OCI-M2 (cell line): Measurements from ENCODE around the gene FAM168A.

Source experiments
- DNase-seq: peaks from one replicate; lab custom pipeline; 2025; ENCODE audit not compliant: unreplicated experiment; lab: John Stamatoyannopoulos, UW

Gene FAM168A

DNA sequence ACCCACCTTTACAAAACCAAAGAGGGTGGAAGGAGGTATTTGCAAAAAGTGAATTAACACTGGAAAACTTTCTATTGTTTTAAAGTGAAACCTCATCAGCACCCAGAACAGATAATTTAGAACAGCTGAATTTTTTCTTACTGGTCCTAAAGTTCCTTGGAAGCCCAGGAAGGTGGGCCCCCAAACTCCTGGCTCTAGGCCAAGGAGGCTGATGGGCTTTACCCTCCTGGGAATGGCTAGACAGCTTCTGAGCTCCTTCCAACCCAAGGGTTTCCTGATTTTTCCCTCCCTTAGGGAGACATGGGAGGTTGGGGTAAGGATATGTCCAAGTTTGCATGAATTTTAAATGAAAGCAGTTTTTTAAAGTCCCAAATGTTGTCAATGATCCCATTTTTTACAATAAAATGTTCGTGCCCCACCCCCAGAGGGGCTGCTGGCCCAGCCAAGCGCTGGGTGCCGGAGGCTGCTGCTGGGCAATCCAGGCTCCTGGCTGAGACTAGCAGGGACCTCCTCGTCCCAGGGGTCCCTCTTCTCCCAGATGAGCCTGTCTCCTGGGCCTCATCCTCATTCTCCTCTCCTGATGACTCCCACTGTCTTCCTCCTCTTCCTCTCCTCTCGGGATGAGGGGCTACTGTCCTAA is 193.3 kb downstream of the FAM168A start:
- DNase-seq: no peak

DNA sequence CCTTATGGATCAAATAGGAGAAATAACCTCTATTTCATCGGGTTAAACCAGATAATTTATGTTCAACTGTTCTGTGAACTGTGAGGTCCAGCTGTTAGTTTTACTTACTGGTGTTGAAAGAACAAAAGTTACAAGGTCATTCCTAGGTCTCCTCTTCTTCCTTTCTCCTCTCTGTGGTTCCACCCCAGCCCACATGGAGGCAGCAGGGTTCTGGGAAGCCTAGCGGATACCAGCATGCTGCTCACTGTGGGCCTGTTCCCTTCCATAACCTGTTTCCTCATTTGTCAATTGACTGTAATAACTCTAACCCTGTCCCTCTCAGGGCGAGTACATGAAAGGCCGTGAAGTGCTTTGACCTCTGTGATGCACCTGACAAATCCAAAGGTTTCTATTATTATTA is 193.9 kb downstream of the FAM168A start:
- DNase-seq: no peak

DNA sequence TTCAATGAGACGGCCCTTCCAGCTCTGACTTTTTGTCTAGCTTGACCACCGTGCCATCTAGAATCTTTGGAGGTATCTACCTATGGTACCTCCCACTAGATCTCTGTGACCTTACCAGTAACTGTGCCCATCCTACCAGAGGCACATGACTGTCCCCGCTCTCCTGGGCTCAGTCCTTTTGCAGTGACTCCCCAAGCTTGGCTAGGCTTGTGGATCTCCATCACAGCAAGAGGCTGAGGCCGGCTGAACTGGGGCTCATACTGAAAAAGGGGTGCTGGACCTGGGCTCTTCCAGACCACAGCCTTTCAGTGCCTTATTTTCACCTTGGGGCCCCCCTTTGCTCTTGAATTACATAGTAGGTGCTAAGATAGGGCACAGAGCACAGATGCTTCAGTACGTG is 194.4 kb downstream of the FAM168A start:
- DNase-seq: no peak

DNA sequence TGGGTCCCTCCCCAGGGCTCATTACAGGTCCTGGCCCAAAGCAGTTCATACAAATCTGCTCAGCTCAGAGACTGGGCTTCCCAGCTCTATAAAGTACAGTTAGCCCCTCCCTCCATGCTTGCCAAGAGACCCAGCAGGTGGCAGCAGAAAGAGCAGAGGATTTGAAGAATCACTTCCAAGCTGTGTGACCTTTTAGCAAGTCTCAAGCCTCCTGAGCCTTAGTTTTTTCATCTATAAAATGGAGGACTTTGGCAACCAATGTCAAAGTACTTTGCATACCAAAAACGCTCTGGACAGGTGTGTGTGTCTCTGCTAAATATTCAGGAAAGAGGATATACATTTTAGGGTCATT is 195.1 kb downstream of the FAM168A start:
- DNase-seq: no peak

DNA sequence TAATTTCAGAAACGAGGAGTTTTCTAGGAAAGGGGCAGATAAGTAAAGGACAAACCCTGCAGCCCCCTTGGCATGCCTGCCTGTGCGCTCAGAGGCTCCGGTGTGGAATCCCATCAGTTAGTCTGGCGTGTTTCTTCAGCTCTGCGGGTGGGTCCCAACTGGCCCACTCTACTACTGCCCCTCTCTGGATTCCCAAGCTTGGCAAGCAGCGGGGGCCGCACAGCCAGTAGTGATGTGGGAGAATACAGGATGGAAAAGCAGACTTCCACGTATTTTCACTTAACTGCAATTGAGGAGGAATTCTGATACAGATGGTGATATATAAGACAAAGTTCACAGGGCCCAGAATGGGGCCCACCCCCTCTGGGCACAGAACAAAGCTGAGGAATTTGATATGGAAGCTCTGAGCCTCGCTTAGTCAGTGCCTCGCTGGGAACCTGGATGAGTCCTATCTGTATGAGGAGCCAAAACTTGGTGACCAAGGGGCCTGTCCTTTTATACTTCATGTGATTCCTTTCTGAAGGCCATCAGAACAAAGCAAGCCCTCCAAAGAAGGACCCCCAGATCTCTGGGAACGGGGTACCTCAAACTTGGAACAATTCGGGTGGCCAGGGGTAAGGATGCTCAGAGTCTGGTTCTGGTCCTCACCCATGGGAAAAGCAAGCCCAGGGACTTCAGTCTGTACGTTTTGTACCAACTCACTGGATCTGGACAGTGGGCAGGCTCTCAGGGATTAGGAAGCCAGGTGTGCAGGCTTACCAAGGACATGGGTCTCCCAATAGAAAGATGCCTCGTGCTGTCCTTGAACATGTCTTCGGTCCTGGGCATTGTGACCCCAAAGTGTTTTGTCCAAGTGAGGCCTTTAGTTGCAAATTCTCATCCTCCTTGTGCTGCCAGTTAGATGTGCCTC is 195.7 kb downstream of the FAM168A start:
- no peak for DNase-seq

DNA sequence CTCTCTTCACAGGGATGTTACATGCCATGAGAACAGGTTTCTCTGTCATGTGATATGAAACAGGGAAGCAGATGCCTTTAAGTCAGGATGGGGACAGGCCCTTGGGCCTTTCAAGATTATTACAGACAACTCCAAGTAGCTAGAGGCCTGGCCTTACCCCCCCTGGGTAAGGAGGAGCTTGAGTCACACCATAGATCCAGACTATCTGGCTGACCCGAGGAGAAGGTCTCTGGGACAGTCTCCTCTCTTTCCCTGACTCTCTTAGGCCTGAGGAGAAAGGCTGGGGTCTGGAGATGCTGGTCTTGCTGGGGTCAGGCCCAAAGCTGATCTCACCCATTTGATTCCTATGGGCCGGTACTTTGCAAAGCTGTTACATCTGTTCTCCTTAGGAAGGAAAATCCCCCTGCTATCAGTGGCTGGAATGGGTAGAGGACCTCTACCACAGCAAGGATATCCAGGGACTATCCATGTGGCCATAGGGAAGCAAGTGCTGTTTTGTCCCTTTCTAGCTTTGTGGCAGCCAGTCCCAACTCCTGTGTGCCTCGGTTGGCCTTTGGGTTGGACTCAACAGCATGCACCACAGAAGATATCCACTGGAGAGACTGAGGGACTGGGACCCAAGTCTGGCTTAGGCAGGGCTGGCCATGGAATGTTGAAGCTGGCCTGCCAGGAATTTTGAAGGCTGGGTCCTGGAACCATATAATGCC is 196.5 kb downstream of the FAM168A start:
- DNase-seq: no peak

DNA sequence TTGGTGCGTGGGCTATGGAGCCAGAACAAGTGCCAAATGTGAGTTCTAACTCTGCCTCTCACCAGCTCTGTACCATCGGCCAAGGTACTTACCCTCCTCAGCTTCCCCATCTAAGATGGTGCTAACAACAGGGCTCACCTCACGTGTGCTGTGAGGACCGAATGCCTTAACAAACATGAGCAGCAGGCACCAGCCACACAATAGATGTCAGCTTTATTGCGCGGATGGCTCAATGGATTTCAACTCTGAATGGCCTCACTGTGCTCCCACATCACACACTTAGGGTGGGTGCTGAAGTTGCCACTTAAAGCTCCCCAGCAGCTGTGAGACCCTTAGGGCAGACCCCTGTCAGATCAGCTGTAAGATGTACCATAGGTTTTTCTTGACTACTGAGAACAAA is 197.6 kb downstream of the FAM168A start:
- DNase-seq: no peak

DNA sequence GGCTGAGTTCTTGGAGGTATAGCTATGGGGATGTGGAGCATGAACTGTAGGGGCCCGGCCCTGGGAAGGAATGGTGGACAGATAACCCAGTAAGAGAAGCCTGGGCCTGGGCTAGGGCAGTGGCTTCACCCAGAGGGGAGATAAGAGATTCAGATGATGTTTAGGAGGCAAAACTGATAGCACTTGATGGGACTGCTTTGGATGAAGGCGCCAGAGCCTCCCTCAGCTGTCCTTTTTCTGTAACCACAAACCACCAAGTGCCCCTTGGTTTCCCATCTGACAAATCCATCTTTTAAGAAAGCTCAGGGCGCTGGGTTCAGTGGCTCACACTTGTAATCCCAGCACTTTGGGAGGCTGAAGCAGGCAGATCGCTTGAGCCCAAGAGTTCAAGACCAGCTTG is 198.3 kb downstream of the FAM168A start:
- DNase-seq: no peak

DNA sequence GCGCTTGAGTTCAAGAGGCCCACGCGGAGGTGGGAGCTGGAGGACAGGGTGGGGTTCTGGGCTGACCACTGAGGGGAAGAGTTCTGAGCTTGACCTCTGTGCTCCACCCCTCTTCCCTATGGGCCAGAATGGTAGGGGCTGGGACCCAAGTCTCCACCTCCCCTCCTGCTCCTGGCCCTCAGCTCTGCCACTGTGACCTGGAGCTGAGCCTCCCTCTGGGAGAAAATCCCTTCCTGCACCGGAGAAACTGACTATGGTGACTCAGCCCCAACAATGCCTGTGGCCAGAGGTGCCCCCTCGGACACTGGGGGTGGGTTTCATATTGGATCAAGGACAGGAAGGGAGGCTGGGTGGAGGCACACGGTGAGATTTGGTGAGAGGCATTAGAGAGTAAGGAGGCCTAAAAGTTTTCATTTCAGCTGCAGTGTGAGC is 198.7 kb downstream of the FAM168A start:
- no peak for DNase-seq

DNA sequence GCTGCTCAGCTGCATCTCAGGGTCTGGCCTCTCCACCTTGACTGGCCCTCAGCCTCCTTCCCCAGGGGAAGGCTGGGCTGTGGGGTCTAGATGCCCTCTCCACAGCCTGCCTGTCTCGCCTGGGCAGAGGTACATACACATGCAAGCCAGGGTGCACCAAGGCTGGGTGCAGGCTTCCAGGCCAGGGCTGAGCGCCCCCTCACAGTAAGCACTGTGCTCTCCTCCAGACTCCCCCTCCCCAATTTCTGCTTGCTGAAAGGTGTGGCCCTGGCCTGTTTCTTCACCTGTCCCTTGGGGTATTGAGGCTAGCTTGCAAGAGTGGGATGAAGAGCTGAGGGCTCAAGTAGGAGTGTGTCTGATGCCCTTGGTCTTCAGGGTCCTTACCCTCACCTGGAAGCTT is 199.2 kb downstream of the FAM168A start:
- no peak for DNase-seq

DNA sequence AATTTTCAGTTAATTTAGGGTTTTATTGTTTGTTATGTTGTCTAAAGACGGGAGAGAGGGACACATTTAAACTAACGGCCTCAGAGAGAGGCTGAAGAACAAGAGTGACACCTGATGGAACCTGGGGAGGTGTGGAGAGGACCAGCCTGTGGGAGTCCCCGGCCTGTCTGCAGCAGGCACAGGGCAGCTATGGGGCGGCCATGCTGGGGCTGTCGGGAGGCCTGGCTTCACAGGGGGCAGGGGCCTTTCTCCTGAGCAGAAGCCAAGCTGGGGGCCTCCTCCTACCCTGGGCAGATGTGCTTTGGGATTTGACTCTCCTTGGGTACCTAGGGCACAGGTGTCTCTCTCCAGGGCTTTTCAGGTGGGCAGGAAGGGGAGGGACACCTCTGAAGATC is 199.8 kb downstream of the FAM168A start:
- DNase-seq: no peak

DNA sequence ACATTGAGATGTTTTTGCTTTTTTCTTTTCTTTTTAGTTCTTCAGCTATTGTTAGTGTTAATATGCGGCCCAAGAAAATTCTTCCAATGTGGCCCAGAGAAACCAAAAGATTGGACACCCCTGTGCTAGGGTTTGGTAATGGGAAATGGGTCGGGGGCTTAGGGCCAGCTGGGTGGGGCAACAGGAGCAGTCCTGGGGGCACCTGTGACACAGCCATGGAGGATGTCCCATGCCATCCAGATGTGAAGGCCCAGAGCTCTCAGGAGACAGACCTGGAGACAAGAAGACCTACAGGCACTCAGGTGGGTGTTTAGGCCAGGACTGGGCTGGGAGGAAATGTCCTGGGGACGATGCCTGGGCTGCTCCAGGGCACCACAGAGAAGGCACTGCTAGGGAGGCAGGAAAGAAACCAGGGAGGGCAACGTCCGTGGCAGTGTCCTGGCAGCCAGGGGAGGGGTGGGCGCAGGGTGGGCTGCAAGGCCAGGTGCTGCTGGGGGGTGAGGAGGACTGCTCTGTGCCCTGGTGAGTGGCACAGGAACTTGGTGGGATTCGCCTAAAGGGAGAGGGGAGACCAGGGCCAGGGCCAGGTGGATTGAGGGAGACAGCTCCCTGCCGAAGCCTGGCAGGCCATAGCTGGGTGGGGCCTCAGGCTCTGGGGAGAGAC is 200.3 kb downstream of the FAM168A start:
- DNase-seq: no peak

DNA sequence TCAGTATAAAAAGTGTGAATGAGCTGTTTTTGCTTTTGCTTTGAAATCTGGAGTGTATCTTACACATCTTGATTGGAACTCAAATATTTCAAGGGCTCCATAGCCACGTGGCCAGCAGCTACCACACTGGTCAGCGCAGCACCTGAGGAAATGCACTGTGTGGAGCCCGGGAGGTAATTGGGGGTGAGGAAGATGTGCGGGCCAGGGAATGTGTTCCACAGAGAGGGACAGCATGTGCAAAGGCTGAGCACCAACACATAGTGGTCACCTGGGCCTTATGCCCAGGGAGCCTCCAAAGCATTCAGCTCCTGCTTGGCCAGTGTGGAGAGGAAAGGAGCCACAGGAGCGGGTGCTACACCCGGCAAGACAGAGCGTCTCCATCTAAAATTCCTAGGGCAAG is 200.9 kb downstream of the FAM168A start:
- no peak for DNase-seq

DNA sequence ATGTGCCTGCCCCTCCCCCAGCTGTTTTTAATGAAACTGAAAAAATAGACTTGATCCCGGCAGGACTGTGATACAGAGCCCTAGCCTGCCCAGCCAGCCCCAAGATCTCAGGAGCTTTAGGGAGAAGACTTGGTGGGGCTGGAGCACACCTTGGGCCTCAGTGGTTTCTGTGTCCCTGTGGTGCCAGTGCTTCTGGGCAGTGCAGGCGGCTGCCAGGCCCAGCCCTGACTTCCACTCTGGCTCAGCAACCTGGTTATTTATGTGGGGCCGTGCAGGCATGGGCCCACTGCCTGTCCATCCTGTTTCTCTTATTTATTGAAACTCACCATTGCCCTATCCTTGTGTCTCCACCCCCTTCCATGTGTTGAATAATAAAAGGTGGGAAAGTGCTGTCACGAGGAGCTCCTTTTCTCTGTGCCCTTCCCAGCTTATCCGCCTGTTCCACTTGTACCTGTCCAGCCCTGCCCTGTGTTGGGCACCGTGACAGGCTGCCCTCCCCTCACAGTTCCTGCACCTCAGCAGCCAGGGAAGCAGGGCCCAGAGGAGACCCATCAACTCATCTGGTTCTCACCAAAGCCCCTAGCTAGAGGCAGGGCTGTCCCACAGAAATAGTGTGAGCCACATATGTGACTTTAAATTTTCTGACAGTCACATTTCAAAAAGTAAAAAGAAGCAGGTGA is 201.5 kb downstream of the FAM168A start:
- no peak for DNase-seq

DNA sequence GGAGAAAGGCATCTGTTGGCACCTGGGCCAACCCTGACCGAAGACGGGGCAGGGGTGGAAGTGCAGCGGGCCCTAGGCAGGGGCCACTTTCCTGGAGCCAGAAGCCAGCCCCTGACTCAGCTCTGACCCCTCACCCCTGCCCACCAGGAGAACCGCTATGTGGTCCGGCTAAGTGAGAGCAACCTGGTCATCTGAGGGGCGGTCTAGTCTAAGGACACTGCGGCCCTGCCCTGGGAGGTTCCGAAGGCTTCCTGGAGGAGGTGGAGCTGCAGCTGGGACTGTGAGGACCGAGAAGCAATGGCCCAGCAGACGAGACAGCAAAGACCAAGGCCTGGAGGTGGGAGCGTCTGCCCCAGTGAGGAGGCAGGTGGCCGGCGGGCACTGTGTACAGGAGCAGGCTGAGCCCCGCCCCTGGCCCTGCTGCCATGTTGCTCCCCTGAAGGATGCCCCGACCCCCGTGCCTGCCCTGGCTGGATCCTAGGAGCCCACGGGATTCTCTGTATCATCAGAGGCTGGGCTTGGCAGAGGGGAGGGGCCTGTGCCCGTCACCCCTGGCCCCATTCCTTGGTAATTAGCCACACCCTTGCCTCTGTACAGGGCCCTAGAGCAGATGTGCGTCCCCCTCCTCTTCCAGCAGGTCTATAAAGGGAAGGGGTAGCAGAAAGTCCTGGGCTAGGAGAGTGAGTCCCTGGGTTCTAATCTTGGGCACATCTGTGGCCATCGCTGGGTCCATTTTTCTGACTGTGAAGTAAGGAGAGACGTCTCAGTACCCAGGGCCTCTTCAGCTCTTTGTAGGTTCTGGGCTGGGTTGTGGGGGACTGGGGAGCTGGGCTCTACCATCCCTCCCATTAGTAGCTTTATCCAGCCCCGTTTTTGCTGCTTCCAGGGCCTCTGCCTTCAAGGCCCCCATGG is 202.4 kb downstream of the FAM168A start:
- DNase-seq: no peak

DNA sequence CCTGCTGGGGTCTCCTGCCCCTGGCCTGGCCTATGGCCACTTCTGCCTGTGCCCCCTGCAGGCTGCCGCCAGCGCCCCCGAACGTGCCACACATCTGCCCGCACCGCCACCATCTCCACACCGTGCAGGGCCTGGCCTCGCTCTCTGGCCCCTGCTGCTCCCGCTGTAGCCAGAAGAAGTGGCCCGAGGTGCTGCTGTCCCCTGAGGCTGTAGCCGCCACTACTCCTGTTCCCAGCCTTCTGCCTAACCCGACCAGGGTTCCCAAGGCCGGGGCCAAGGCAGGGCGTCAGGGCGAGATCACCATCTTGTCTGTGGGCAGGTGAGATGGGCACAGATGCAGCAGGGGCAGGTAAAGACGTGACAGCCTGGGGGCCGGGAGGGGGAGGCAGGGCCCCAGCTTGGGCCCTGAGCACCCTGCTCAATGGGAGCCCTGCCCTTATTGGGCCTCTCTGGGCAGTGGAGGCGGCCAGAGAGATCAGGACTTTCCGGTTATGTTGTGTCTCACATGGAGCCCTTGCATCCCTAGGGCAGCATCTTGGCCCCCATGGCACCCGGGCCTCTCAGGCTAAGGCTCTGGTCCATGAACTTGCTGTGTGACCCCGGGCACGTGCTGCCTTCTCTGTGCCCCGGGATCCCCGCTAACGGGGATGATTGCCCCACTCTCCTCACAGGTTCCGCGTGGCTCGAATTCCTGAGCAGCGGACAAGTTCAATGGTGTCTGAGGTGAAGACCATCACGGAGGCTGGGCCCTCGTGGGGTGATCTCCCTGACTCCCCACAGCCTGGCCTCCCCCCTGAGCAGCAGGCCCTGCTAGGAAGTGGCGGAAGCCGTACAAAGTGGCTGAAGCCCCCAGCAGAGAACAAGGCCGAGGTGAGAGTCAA is 203.3 kb downstream of the FAM168A start:
- no peak for DNase-seq

DNA sequence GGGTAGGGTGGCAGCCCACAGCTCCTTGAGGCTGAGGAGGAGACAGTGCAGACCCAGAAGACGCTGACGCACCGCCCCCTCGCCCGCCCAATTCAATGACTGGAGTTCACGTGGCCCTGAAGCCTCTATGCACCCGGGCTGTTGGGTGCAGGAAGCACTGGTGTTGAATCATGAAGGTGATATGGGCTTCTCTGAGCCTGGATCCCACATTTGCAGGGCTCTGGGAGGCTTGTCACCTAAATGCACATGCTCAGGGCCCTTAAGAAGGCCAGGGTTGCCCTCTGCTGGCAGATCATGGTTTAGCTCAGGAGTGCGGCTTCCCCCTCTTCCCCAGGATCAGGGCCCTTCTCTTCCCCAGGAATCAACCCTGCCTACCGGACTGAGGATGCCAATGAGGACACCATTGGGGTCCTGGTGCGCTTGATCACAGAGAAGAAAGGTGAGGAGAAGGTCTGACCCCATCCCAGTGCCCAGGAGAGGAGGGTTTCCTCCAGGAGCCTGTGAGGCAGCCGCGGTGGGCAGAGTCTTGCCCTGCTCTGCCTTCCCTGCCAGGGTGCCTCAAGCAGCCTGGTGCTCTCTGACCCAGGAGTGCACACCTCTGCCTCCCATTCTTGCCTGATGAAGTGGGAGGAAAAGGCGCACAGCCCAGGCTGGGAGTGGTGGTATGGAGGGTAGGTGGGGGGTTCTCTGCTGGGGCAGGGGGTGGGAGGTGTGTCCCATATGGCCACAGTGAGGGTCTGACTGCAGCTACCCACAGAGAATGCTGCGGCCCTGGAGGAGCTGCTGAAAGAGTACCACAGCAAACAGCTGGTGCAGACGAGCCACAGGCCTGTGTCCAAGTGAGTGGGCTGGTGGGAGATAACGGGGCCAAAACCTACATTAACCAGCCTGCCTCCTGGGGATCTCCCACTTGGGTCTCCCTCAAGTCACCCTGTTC is 204.2 kb downstream of the FAM168A start:
- DNase-seq: no peak

DNA sequence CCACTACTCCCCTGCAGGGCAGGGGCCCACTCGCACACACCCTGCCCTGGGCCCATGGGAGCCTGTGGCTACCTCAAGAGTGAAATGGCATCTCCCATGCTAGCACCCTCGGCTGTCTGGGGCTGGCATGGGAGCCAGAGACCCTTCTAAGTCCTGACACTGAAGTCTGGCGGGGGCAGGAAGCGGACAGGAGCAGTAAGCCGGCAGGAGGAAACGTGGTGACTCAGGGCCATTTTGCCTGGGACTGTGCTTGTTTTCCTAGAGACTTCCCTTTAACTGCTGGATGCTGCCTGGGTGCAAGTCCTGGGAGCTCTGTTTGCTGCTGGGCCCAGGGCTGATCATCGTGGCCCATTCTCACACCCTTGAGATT is 204.9 kb downstream of the FAM168A start:
- no peak for DNase-seq
